Measurements from ENCODE around the gene DAG1. TPM values are rescaled to one million over a fixed set of nuclear protein-coding genes. Genes with fewer than 3 reads are reported as not detected.
"Not testable (repeated sequence)": the region's sequence is repeated elsewhere in the genome, so short reads cannot be mapped to it uniquely, and the experiment has no call there.

Gene DAG1
- total RNA-seq, 1 experiment from 2014 or later: 111 TPM

DNA sequence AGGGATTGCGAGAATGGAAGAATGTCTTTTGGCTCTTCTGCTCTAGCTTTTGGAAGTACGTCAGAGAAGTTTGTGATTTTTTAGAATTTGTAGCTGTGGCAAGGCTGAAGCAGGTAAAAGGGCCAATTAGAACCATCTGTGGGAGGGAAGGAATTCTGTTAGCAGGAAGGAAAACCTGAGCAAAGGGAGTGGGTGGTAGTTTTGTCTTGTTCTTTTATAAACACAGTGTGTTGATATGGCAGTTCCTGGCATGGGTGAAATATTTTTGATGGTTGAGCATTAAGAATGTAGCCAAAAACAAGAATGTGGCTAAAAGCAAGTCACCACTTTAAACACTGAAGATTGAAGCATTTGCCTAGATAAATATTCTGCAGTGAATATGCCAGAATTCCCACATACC, 23.8 kb downstream of the DAG1 start:
- Histone ChIP-seq H3K4me2 (ENCODE audit: low read length) (no peak overlapping the region), H3K4me3 (ENCODE audit: low read length) (no peak overlapping the region), H3K36me3 (ENCODE audit: low read depth, low read length) (peaks cover 3% of the 10 kb centered on the region; the same call in 1 of the 2 replicates), H2AFZ (ENCODE audit: low read length) (no peak overlapping the region), H3F3A (ENCODE audit: low read length, unreplicated experiment) (no peaks in the 10 kb centered on the region), H3K27ac (ENCODE audit: low read length) (no peak overlapping the region), H3K4me1 (ENCODE audit: insufficient read depth, low read length) (no peaks in the 10 kb centered on the region), H3K9me3 (ENCODE audit: low read length) (no peaks in the 10 kb centered on the region), H3K9me2 (replicated peaks; ENCODE audit: low read length) (no peaks in the 10 kb centered on the region), H3K27me3 (ENCODE audit: low read length) (no peaks in the 10 kb centered on the region), H3K79me2 (ENCODE audit: low read length) (peaks cover 11% of the 10 kb centered on the region; the same call in 1 of the 2 replicates), H4K20me1 (ENCODE audit: low read length) (no peaks in the 10 kb centered on the region), H3K9ac (ENCODE audit: low read length) (no peak overlapping the region)
- DNase-seq (no peak), ATAC-seq (no peak)
- BruUV-seq (replicated peaks): no TSS peak
- TF ChIP-seq EZH2 (IDR thresholded peaks at IDR 0.05; ENCODE audit: low read length, unreplicated experiment): no peak
- TF ChIP-seq EZH2phosphoT487 (IDR thresholded peaks at IDR 0.05; ENCODE audit: borderline replicate concordance, low read length): no peak
- TF ChIP-seq, protein P1, sequence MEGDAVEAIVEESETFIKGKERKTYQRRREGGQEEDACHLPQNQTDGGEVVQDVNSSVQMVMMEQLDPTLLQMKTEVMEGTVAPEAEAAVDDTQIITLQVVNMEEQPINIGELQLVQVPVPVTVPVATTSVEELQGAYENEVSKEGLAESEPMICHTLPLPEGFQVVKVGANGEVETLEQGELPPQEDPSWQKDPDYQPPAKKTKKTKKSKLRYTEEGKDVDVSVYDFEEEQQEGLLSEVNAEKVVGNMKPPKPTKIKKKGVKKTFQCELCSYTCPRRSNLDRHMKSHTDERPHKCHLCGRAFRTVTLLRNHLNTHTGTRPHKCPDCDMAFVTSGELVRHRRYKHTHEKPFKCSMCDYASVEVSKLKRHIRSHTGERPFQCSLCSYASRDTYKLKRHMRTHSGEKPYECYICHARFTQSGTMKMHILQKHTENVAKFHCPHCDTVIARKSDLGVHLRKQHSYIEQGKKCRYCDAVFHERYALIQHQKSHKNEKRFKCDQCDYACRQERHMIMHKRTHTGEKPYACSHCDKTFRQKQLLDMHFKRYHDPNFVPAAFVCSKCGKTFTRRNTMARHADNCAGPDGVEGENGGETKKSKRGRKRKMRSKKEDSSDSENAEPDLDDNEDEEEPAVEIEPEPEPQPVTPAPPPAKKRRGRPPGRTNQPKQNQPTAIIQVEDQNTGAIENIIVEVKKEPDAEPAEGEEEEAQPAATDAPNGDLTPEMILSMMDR (conservative IDR thresholded peaks at IDR 0.05; ENCODE audit: low read depth, low read length): no peak
- CTCF ChIA-PET: no interaction called here
- intact Hi-C loops (cut with micrococcal nuclease): no loop called here
- POLR2A ChIA-PET (ENCODE audit: unreplicated experiment): interaction anchor here (0.6 kb wide), 1 partner anchor 24 kb away, joined by 3 read pairs; no protein-coding TSS in a partner anchor

DNA sequence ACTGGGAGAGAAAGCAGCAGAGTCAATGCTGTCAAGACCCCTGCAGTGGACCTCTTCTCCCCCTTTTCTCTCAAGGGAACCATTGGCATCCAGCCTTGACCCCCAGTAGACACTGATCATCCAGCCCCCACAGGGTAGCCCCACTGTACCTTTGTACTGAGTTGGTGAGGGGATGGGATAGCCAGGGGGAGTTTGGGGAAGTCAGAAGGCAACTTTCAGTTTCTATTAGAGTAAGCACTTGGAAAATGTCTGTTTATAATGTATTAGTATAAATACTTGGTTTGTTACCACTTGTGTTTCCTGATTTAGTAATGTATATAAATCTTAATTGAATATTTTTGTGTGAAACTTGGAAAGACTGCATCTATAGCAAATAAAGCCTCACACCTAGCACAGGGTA, 25.0 kb downstream of the DAG1 start:
- DNase-seq: no peak
- no peak overlapping the region for H3K4me3 ChIP-seq (ENCODE audit: low read length)
- peaks cover 19% of the 10 kb centered on the region; the same call in 1 of the 2 replicates for H3K79me2 ChIP-seq (ENCODE audit: low read length)
- peaks cover 6% of the 10 kb centered on the region for H3K4me1 ChIP-seq (ENCODE audit: insufficient read depth, low read length)
- no peak overlapping the region for H2AFZ ChIP-seq (ENCODE audit: low read length)
- H3F3A ChIP-seq (ENCODE audit: low read length, unreplicated experiment): no peaks in the 10 kb centered on the region
- H3K9me3 ChIP-seq (ENCODE audit: low read length): no peaks in the 10 kb centered on the region
- ChIA-PET CTCF (no interaction called here), POLR2A (ENCODE audit: unreplicated experiment) (no interaction called here)
- no peak overlapping the region for H3K9ac ChIP-seq (ENCODE audit: low read length)
- no peak for ATAC-seq
- BruUV-seq (replicated peaks): no TSS peak
- H4K20me1 ChIP-seq (ENCODE audit: low read length): no peaks in the 10 kb centered on the region
- no peaks in the 10 kb centered on the region for H3K9me2 ChIP-seq (replicated peaks; ENCODE audit: low read length)
- H3K4me2 ChIP-seq (ENCODE audit: low read length): no peak overlapping the region
- H3K36me3 ChIP-seq (ENCODE audit: low read depth, low read length): peaks cover 3% of the 10 kb centered on the region; the same call in 1 of the 2 replicates
- intact Hi-C loops (cut with micrococcal nuclease): no loop called here
- no peak overlapping the region for H3K27ac ChIP-seq (ENCODE audit: low read length)
- TF ChIP-seq, protein P1 (conservative IDR thresholded peaks at IDR 0.05; ENCODE audit: low read depth, low read length): no peak
- no peak for TF ChIP-seq EZH2 (IDR thresholded peaks at IDR 0.05; ENCODE audit: low read length, unreplicated experiment)
- no peak for TF ChIP-seq EZH2phosphoT487 (IDR thresholded peaks at IDR 0.05; ENCODE audit: borderline replicate concordance, low read length)
- H3K27me3 ChIP-seq (ENCODE audit: low read length): no peaks in the 10 kb centered on the region

DNA sequence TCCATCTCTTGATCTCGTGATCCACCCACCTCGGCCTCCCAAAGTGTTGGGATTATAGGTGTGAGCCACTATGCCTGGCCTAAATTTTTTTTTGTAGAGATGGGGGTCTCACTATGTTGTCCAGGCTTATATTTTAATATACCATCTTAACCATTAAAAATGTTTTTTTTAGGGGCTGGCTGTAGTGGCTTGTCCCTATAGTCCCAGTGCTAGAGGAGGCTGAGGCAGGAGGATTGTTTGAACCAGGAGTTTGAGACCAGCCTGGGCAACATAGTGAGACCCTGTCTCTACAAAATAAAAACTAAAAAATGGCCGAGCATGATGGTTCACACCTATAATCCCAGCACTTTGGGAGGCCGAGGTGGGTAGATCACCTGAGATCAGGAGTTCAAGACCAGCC, 26.8 kb downstream of the DAG1 start:
- POLR2A ChIA-PET (ENCODE audit: unreplicated experiment); H3K36me3 ChIP-seq (ENCODE audit: low read depth, low read length); H4K20me1 ChIP-seq (ENCODE audit: low read length); CTCF ChIA-PET; BruUV-seq (replicated peaks); H3K9me3 ChIP-seq (ENCODE audit: low read length); H3K9me2 ChIP-seq (replicated peaks; ENCODE audit: low read length); H2AFZ ChIP-seq (ENCODE audit: low read length); H3K4me2 ChIP-seq (ENCODE audit: low read length); H3K9ac ChIP-seq (ENCODE audit: low read length); ATAC-seq; H3K4me3 ChIP-seq (ENCODE audit: low read length); DNase-seq; intact Hi-C loops (cut with micrococcal nuclease); H3F3A ChIP-seq (ENCODE audit: low read length, unreplicated experiment); H3K27me3 ChIP-seq (ENCODE audit: low read length); H3K27ac ChIP-seq (ENCODE audit: low read length): not testable (repeated sequence)
- Histone ChIP-seq H3K4me1 (ENCODE audit: insufficient read depth, low read length) (peaks cover 20% of the 10 kb centered on the region), H3K79me2 (ENCODE audit: low read length) (peaks cover 26% of the 10 kb centered on the region)

Data from PC-3 (cell line).